Measurements from ENCODE around the gene TRAF2.
A peak's percentile ranks its signal among the peaks of the same experiment; 100 is the strongest.
"Not testable (repeated sequence)": the region's sequence is repeated elsewhere in the genome, so short reads cannot be mapped to it uniquely, and the experiment has no call there.

TRAF2 gene, protein sequence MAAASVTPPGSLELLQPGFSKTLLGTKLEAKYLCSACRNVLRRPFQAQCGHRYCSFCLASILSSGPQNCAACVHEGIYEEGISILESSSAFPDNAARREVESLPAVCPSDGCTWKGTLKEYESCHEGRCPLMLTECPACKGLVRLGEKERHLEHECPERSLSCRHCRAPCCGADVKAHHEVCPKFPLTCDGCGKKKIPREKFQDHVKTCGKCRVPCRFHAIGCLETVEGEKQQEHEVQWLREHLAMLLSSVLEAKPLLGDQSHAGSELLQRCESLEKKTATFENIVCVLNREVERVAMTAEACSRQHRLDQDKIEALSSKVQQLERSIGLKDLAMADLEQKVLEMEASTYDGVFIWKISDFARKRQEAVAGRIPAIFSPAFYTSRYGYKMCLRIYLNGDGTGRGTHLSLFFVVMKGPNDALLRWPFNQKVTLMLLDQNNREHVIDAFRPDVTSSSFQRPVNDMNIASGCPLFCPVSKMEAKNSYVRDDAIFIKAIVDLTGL

DNA sequence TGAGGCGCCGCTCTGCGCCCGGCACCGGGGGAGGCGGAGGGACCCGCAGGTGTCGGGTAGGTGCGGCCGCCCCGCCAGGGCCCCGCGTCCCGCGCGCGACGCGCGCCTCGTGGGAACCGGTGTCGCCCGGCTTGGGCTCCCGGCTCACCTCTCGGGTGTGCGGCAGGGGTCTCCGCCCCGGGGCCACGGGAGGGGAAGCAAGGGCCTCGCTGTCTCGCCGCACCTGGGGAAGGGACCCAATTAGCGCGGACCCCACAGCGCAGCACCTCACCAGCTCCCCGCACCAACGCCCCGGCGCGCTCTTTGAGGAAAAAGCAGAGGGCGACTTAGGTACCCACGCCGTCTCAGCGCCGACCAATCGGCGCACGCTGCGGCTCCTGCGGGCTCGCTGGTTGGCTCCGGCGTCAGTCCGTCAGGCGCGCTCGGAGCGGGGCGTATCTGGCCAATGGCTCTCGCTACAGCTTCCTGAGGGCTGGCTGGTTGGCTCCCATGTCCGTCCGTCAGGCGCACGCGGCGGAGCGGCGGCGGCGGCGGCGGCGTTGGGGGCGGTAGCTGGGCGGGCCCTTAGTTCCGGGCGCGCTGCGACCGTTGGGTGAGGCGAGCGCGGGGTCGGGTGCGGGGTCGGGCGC lies at the start of gene TRAF2:
TRAF2 (plus strand) TSS at position 567 of the 629 bp plus-strand sequence. CDS start 12,225 bp downstream, outside the sequence.
- Histone ChIP-seq H3K79me2 (ENCODE audit: low read length) (peaks cover 53% of the 10 kb centered on the region), H3K4me3 (ENCODE audit: low read length) (peak within 1 kb of the TSS; percentile 90), H3K27ac (ENCODE audit: low read length) (peak within 1 kb of the TSS; percentile 78), H3K4me2 (ENCODE audit: low read length) (peak within 1 kb of the TSS; percentile 89), H4K20me1 (ENCODE audit: insufficient read depth, low read length) (peaks cover 25% of the 10 kb centered on the region), H3K9ac (ENCODE audit: low read length) (peak within 1 kb of the TSS; percentile 94), H2AFZ (ENCODE audit: low read depth, low read length) (peak within 1 kb of the TSS; percentile 38; the same call in 1 of the 2 replicates), H3K4me1 (ENCODE audit: low read length) (peaks cover 30% of the 10 kb centered on the region), H3K27me3 (ENCODE audit: low read depth, low read length) (no peaks in the 10 kb centered on the region), H3K36me3 (replicated peaks; ENCODE audit: low read depth, low read length) (peaks cover 18% of the 10 kb centered on the region), H3K9me3 (ENCODE audit: insufficient read depth, low read length) (no peaks in the 10 kb centered on the region)
- TF ChIP-seq, protein P1, sequence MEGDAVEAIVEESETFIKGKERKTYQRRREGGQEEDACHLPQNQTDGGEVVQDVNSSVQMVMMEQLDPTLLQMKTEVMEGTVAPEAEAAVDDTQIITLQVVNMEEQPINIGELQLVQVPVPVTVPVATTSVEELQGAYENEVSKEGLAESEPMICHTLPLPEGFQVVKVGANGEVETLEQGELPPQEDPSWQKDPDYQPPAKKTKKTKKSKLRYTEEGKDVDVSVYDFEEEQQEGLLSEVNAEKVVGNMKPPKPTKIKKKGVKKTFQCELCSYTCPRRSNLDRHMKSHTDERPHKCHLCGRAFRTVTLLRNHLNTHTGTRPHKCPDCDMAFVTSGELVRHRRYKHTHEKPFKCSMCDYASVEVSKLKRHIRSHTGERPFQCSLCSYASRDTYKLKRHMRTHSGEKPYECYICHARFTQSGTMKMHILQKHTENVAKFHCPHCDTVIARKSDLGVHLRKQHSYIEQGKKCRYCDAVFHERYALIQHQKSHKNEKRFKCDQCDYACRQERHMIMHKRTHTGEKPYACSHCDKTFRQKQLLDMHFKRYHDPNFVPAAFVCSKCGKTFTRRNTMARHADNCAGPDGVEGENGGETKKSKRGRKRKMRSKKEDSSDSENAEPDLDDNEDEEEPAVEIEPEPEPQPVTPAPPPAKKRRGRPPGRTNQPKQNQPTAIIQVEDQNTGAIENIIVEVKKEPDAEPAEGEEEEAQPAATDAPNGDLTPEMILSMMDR (IDR thresholded peaks at IDR 0.05; ENCODE audit: low read depth, low read length), result no peak
- no peak for TF ChIP-seq EZH2phosphoT487 (IDR thresholded peaks at IDR 0.05; ENCODE audit: low read depth)

DNA sequence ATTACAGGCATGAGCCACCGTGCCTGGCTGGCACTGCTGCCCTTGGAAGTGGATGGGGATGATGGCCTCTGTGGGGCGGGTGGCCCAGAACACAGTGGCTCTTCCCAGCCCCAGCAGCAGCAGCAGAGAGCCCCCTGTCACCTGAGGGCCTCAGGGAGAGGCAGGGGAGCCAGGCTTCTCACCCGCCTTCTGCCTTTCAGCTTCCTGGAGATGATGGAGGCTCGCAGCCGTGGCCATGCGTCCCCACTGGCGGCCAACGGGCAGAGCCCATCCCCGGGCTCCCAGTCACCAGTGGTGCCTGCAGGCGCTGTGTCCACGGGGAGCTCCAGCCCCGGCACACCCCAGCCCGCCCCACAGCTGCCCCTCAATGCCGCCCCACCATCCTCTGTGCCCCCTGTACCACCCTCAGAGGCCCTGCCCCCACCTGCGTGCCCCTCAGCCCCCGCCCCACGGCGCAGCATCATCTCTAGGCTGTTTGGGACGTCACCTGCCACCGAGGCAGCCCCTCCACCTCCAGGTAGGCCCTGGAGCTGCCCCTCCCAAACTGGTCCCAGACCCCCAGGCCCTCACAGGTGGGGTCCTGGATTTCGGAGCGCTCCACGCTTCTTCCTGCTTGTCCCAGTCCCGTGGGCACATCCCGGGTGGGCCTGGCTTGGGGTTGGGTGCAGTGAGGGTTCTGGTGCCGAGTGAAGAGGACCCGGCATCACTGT lies 49.0 kb upstream of the TRAF2 start:
- no peak overlapping the region for H3K27ac ChIP-seq (ENCODE audit: low read length)
- peaks cover 11% of the 10 kb centered on the region for H3K36me3 ChIP-seq (replicated peaks; ENCODE audit: low read depth, low read length)
- no peaks in the 10 kb centered on the region for H3K4me1 ChIP-seq (ENCODE audit: low read length)
- H3K4me2 ChIP-seq (ENCODE audit: low read length), result no peak overlapping the region
- H3K4me3 ChIP-seq (ENCODE audit: low read length), result no peak overlapping the region
- TF ChIP-seq, protein P1 (IDR thresholded peaks at IDR 0.05; ENCODE audit: low read depth, low read length), result no peak
- TF ChIP-seq EZH2phosphoT487 (IDR thresholded peaks at IDR 0.05; ENCODE audit: low read depth), result no peak
- H3K79me2 ChIP-seq (ENCODE audit: low read length), result no peaks in the 10 kb centered on the region
- H3K9me3 ChIP-seq (ENCODE audit: insufficient read depth, low read length), result no peaks in the 10 kb centered on the region
- H2AFZ ChIP-seq (ENCODE audit: low read depth, low read length), result no peak overlapping the region
- no peaks in the 10 kb centered on the region for H3K27me3 ChIP-seq (ENCODE audit: low read depth, low read length)
- H3K9ac ChIP-seq (ENCODE audit: low read length), result no peak overlapping the region
- H4K20me1 ChIP-seq (ENCODE audit: insufficient read depth, low read length), result no peaks in the 10 kb centered on the region

DNA sequence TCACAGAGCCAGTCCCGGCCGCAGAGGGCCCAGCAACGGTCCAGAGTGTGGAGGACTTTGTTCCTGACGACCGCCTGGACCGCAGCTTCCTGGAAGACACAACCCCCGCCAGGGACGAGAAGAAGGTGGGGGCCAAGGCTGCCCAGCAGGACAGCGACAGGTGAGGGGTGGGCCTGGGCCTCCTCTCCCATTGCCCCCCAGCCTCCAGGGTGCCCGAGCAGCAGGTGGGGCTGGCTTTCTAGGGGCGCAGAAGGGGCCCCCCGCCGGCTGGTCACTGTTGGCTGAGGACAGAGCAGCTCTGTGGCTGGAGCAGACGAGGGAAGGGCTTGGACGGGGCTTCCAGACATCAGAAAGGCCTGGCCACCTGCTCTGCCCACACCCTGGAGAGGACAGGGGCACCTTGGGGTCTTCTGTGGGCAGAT lies 48.4 kb upstream of the TRAF2 start:
- H3K4me2 ChIP-seq (ENCODE audit: low read length); H2AFZ ChIP-seq (ENCODE audit: low read depth, low read length); H3K36me3 ChIP-seq (replicated peaks; ENCODE audit: low read depth, low read length); H3K4me1 ChIP-seq (ENCODE audit: low read length); H4K20me1 ChIP-seq (ENCODE audit: insufficient read depth, low read length); H3K9ac ChIP-seq (ENCODE audit: low read length); H3K27me3 ChIP-seq (ENCODE audit: low read depth, low read length); H3K79me2 ChIP-seq (ENCODE audit: low read length); H3K9me3 ChIP-seq (ENCODE audit: insufficient read depth, low read length); H3K27ac ChIP-seq (ENCODE audit: low read length); H3K4me3 ChIP-seq (ENCODE audit: low read length): not testable (repeated sequence)

GRCh38 chr9:136838314-136839228 lies 47.7 kb upstream of the TRAF2 start:
- Histone ChIP-seq H2AFZ (ENCODE audit: low read depth, low read length) (no peak overlapping the region), H3K4me1 (ENCODE audit: low read length) (peaks cover 6% of the 10 kb centered on the region), H3K4me3 (ENCODE audit: low read length) (no peak overlapping the region), H3K79me2 (ENCODE audit: low read length) (no peaks in the 10 kb centered on the region), H3K27ac (ENCODE audit: low read length) (no peak overlapping the region), H3K27me3 (ENCODE audit: low read depth, low read length) (no peaks in the 10 kb centered on the region), H3K36me3 (replicated peaks; ENCODE audit: low read depth, low read length) (peaks cover 9% of the 10 kb centered on the region), H3K9ac (ENCODE audit: low read length) (no peak overlapping the region), H3K4me2 (ENCODE audit: low read length) (no peak overlapping the region), H4K20me1 (ENCODE audit: insufficient read depth, low read length) (no peaks in the 10 kb centered on the region), H3K9me3 (ENCODE audit: insufficient read depth, low read length) (no peaks in the 10 kb centered on the region)
- TF ChIP-seq, protein P1 (IDR thresholded peaks at IDR 0.05; ENCODE audit: low read depth, low read length), result no peak
- TF ChIP-seq EZH2phosphoT487 (IDR thresholded peaks at IDR 0.05; ENCODE audit: low read depth), result no peak
